ENCODE results near the gene TOP3A. TPM values are rescaled to one million over a fixed set of nuclear protein-coding genes. Genes with fewer than 3 reads are reported as not detected.
A peak's percentile ranks its signal among the peaks of the same experiment; 100 is the strongest.

The TOP3A gene
- total and polyA plus RNA-seq, 2 of the 13 experiments (the other 11 are each of a cell fraction or from before 2014, with no cell fraction given): 16.9 to 36.8 TPM

GRCh38 chr17:18256351-18256750 lies 58.4 kb downstream of the TOP3A start:
- FAIRE-seq (no peak), DNase-seq (ENCODE audit: low spot score) (no peak), ATAC-seq (no peak)
- Histone ChIP-seq H3K9ac (ENCODE audit: insufficient read depth, low read depth, low read length) (no peak overlapping the region; the same call in 1 of the 2 replicates), H3K36me3 (replicated peaks in 1 of 2; ENCODE audit: control insufficient read depth in 1 of 2, insufficient read depth in 2 of 2, low read length in 2 of 2) (peaks cover 26 to 45% of the 10 kb centered on the region in 2 experiments; a peak in 4 of 5 replicates), H3K9me3 (ENCODE audit: low read length) (no peaks in the 10 kb centered on the region), H2AFZ (ENCODE audit: low read length) (no peak overlapping the region), H3K27me3 (ENCODE audit: control insufficient read depth in 1 of 2, insufficient read depth in 2 of 2, low read length in 2 of 2) (no peaks in the 10 kb centered on the region; a peak in 1 of 5 replicates), H3K4me2 (ENCODE audit: low read depth, low read length) (peak overlapping the region; percentile 99; the same call in 1 of the 2 replicates), H3K4me3 (replicated peaks in 1 of 3; ENCODE audit: insufficient read depth in 1 of 3, low read depth in 2 of 3, low read length in 3 of 3) (peak overlapping the region in 1 of 3 experiments; percentile 87; a peak in 1 of 6 replicates), H3K4me1 (ENCODE audit: insufficient read depth, low read length) (peaks cover 23% of the 10 kb centered on the region), H3K79me2 (ENCODE audit: insufficient read depth, low read length) (peaks cover 23% of the 10 kb centered on the region), H4K20me1 (ENCODE audit: insufficient read depth, low read length) (peaks cover 8% of the 10 kb centered on the region; the same call in 1 of the 2 replicates), H3K27ac (ENCODE audit: extremely low read length, insufficient read depth, low read length) (no peak overlapping the region)
- ChIA-PET POLR2A (no interaction called here), CTCF (ENCODE audit: low intra/inter-chr PET ratio, low total read pairs) (no interaction called here)
- BruUV-seq (replicated peaks): no TSS peak
- intact Hi-C loops (cut with micrococcal nuclease; ENCODE audit: unreplicated experiment) (loop anchor here (5.0 kb wide), 1 partner anchor 61 kb away; the partner anchor contains the start of gene SMCR8), in situ Hi-C loops (cut with HindIII; ENCODE audit: extremely low pct_ligation_motif_present, low pct_unique_long_range_greater_than_20kb) (loop anchor here (5.0 kb wide), 1 partner anchor 34 kb away; no protein-coding TSS in a partner anchor)
- WGBS (ENCODE audit: low lambda C conversion rate): 96% methylated on average over 2 of the region's 11 CpGs
- TF ChIP-seq HOXA7 (CRISPR knock-in tag; IDR thresholded peaks at IDR 0.05) (no peak), ZMAT3 (CRISPR knock-in tag; conservative IDR thresholded peaks at IDR 0.05) (no peak), ZNF879 (CRISPR knock-in tag; IDR thresholded peaks at IDR 0.05) (no peak), REST (IDR thresholded peaks at IDR 0.05; ENCODE audit: borderline replicate concordance in 1 of 2, low read depth in 1 of 2, low read length in 2 of 2) (peak; percentile 34 to 82)
- TF ChIP-seq, protein P1, sequence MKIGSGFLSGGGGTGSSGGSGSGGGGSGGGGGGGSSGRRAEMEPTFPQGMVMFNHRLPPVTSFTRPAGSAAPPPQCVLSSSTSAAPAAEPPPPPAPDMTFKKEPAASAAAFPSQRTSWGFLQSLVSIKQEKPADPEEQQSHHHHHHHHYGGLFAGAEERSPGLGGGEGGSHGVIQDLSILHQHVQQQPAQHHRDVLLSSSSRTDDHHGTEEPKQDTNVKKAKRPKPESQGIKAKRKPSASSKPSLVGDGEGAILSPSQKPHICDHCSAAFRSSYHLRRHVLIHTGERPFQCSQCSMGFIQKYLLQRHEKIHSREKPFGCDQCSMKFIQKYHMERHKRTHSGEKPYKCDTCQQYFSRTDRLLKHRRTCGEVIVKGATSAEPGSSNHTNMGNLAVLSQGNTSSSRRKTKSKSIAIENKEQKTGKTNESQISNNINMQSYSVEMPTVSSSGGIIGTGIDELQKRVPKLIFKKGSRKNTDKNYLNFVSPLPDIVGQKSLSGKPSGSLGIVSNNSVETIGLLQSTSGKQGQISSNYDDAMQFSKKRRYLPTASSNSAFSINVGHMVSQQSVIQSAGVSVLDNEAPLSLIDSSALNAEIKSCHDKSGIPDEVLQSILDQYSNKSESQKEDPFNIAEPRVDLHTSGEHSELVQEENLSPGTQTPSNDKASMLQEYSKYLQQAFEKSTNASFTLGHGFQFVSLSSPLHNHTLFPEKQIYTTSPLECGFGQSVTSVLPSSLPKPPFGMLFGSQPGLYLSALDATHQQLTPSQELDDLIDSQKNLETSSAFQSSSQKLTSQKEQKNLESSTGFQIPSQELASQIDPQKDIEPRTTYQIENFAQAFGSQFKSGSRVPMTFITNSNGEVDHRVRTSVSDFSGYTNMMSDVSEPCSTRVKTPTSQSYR (CRISPR knock-in tag; IDR thresholded peaks at IDR 0.05; ENCODE audit: borderline replicate concordance): no peak

Data from HepG2 (cell line).